Measurements from ENCODE around the gene IRX6. TPM values are rescaled to one million over a fixed set of nuclear protein-coding genes. Genes with fewer than 3 reads are reported as not detected.

Gene IRX6
- total and polyA plus RNA-seq, 7 experiments from 2014 or later, result not detected

DNA sequence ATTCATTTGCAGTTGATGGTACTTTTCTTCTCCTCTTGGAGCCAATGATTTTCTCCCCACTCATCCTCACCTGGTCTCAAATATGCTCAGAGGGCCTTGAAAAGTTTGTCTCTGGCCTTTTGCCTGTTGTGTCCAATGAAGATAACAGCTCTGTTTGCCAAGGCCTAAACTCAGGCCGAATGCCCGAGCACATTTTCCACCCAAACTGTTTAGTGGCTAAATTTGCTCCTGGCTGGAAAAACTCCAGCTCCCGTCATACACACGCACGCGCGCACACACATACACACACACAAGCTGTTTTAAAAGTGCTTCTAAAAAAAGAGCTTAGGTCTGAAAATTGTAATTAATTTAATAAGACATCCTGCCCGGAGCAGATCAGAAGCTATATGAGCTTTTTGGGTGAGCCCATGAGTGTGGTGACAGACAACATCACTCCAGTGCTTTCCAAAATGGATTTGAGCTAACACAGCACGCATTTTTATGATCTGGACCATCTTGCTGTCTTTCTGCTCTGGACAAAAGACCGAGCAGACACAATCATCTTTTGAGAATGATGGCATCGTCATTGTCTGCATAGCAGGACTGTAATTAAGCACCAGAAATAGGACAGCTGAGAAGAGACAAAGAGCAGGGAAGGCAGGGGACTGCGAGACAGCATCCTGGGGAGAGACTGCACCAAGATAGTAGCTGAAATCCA, 48.9 kb downstream of the IRX6 start:
- POLR2A ChIA-PET, result no interaction called here
- peaks cover 0 to 8% (median 0%) of the 10 kb centered on the region in 7 donors for H3K4me1 Mint-ChIP-seq
- no peaks in the 10 kb centered on the region for H3K4me1 ChIP-seq (ENCODE audit: control insufficient read depth in 2 of 2, insufficient read depth in 2 of 2, low read length in 2 of 2)
- peaks cover 2 to 4% of the 10 kb centered on the region in 2 donors for H3K27me3 ChIP-seq (ENCODE audit: control insufficient read depth in 2 of 2, insufficient read depth in 2 of 2, low read length in 2 of 2)
- intact Hi-C loops (cut with micrococcal nuclease), result no loop called here
- no peak overlapping the region for H3K4me3 ChIP-seq (ENCODE audit: low read length)
- no peak overlapping the region for H3K27ac ChIP-seq (ENCODE audit: low read depth, low read length)
- peaks cover 0 to 5% (median 0%) of the 10 kb centered on the region in 11 donors for H3K9me3 Mint-ChIP-seq
- no peak overlapping the region for H3K4me3 Mint-ChIP-seq
- H3K36me3 ChIP-seq (ENCODE audit: control insufficient read depth in 2 of 3, insufficient read depth in 3 of 3, low read length in 3 of 3), result no peaks in the 10 kb centered on the region
- DNase-seq (no peak), ATAC-seq (no peak)
- H3K27ac Mint-ChIP-seq, result no peak overlapping the region
- peaks cover 41 to 61% (median 53%) of the 10 kb centered on the region in 5 donors for H3K27me3 Mint-ChIP-seq
- peaks cover 0 to 6% (median 0%) of the 10 kb centered on the region in 5 donors for H3K36me3 Mint-ChIP-seq
- CTCF ChIA-PET, result no interaction called here
- H3K9me3 ChIP-seq (ENCODE audit: control insufficient read depth in 2 of 3, low read length in 3 of 3), result no peaks in the 10 kb centered on the region

DNA sequence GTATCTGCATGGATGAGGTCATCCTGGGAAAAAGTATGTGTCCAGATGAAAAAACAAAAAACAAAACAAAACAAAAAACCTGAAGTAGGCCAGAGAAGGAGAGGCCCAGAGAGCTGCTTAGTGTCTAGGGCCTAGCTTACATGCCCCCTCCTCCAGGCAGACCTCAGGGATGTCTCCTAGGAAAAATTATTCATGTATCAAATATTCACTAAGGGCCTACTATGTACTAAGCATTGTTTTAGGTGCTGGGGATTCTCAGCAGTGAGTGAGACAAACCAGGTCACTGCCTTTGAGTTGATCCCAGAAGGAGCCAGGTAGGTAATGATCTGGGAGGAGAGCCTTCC, 49.5 kb downstream of the IRX6 start:
- H3K27ac ChIP-seq (ENCODE audit: low read depth, low read length), result no peak overlapping the region
- peaks cover 0 to 5% (median 0%) of the 10 kb centered on the region in 11 donors for H3K9me3 Mint-ChIP-seq
- ChIA-PET CTCF (no interaction called here), POLR2A (no interaction called here)
- H3K4me3 ChIP-seq (ENCODE audit: low read length), result no peak overlapping the region
- H3K9me3 ChIP-seq (ENCODE audit: control insufficient read depth in 2 of 3, low read length in 3 of 3), result no peaks in the 10 kb centered on the region
- H3K36me3 Mint-ChIP-seq, result peaks cover 0 to 6% (median 0%) of the 10 kb centered on the region in 5 donors
- peaks cover 0 to 4% of the 10 kb centered on the region in 2 donors for H3K27me3 ChIP-seq (ENCODE audit: control insufficient read depth in 2 of 2, insufficient read depth in 2 of 2, low read length in 2 of 2)
- H3K4me3 Mint-ChIP-seq, result no peak overlapping the region
- H3K27ac Mint-ChIP-seq, result no peak overlapping the region
- no peak for DNase-seq
- H3K27me3 Mint-ChIP-seq, result peaks cover 41 to 59% (median 53%) of the 10 kb centered on the region in 5 donors
- H3K36me3 ChIP-seq (ENCODE audit: control insufficient read depth in 2 of 3, insufficient read depth in 3 of 3, low read length in 3 of 3), result no peaks in the 10 kb centered on the region
- H3K4me1 Mint-ChIP-seq, result peaks cover 0 to 8% (median 0%) of the 10 kb centered on the region in 7 donors
- no peaks in the 10 kb centered on the region for H3K4me1 ChIP-seq (ENCODE audit: control insufficient read depth in 2 of 2, insufficient read depth in 2 of 2, low read length in 2 of 2)
- no peak for ATAC-seq
- intact Hi-C loops (cut with micrococcal nuclease), result no loop called here

DNA sequence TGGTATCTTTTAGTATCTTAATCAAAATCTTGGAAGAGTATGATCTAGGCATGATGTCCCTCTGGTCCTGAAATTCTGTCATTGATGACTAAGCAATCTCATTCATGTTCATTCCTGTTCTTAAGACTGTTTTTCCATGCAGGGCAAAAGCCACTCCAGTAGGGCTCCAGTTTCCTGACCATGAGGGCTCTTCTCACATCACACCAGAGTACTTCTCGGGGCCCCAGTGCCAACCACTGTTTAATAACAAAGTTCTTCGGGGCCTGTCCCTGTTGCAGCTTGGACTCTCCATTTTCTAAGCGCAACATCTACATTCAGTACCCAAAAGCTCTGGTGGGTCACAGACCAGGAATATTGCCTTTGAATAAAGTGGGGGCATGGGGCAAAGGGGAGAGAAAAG, 52.0 kb downstream of the IRX6 start:
- Histone ChIP-seq H3K27ac (ENCODE audit: low read depth, low read length) (no peak overlapping the region), H3K4me3 (ENCODE audit: low read length) (no peak overlapping the region), H3K27me3 (ENCODE audit: control insufficient read depth in 2 of 2, insufficient read depth in 2 of 2, low read length in 2 of 2) (peaks cover 0 to 4% of the 10 kb centered on the region in 2 donors), H3K4me1 (ENCODE audit: control insufficient read depth in 2 of 2, insufficient read depth in 2 of 2, low read length in 2 of 2) (no peaks in the 10 kb centered on the region), H3K9me3 (ENCODE audit: control insufficient read depth in 2 of 3, low read length in 3 of 3) (no peaks in the 10 kb centered on the region), H3K36me3 (ENCODE audit: control insufficient read depth in 2 of 3, insufficient read depth in 3 of 3, low read length in 3 of 3) (no peaks in the 10 kb centered on the region)
- ChIA-PET CTCF (no interaction called here), POLR2A (no interaction called here)
- Mint-ChIP-seq H3K36me3 (peaks cover 0 to 6% (median 0%) of the 10 kb centered on the region in 5 donors), H3K9me3 (peaks cover 0 to 5% (median 0%) of the 10 kb centered on the region in 11 donors), H3K27me3 (peaks cover 18 to 44% (median 39%) of the 10 kb centered on the region in 5 donors), H3K4me1 (peaks cover 0 to under 1% (median 0%) of the 10 kb centered on the region in 7 donors), H3K4me3 (no peak overlapping the region), H3K27ac (no peak overlapping the region)
- intact Hi-C loops (cut with micrococcal nuclease), result no loop called here
- ATAC-seq, result no peak
- no peak for DNase-seq

DNA sequence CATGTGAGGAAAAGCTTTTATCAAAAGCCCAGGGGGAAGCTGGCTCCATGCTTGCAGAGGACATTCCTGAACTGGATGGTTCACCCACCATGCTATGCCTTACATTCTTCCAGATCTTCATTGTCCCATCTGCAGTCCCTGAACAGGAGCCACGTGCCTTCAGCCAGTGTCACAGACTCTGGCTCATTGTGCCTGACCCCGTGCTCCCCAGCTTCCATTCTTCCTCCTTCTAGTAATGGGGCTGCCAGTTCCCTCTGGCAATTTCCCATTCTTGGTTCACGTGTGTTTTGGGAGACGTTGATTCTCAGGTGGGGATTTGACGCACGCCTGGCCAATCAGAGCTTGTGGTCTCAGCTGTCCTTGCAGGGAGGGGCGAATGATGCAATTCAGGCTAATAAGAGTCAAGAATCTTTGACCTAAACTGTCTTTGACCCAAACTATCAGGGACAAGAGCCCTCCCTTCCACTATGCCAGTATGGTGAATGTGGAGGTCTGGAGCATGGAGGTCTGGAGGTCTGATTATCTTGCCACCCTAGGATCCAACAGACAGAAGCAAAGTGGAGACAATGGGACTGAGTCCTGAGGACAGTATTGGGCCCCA, 52.7 kb downstream of the IRX6 start:
- Mint-ChIP-seq H3K9me3 (peaks cover 0 to 5% (median 0%) of the 10 kb centered on the region in 11 donors), H3K27me3 (peaks cover 12 to 37% (median 36%) of the 10 kb centered on the region in 5 donors), H3K4me3 (no peak overlapping the region), H3K4me1 (no peaks in the 10 kb centered on the region), H3K36me3 (peaks cover 0 to 6% (median 0%) of the 10 kb centered on the region in 5 donors), H3K27ac (no peak overlapping the region)
- CTCF ChIA-PET, result no interaction called here
- POLR2A ChIA-PET, result no interaction called here
- Histone ChIP-seq H3K9me3 (ENCODE audit: control insufficient read depth in 2 of 3, low read length in 3 of 3) (no peaks in the 10 kb centered on the region), H3K27ac (ENCODE audit: low read depth, low read length) (no peak overlapping the region), H3K4me1 (ENCODE audit: control insufficient read depth in 2 of 2, insufficient read depth in 2 of 2, low read length in 2 of 2) (no peaks in the 10 kb centered on the region), H3K4me3 (ENCODE audit: low read length) (no peak overlapping the region), H3K27me3 (ENCODE audit: control insufficient read depth in 2 of 2, insufficient read depth in 2 of 2, low read length in 2 of 2) (no peaks in the 10 kb centered on the region), H3K36me3 (ENCODE audit: control insufficient read depth in 2 of 3, insufficient read depth in 3 of 3, low read length in 3 of 3) (no peaks in the 10 kb centered on the region)
- ATAC-seq (no peak), DNase-seq (no peak)
- intact Hi-C loops (cut with micrococcal nuclease), result no loop called here

DNA sequence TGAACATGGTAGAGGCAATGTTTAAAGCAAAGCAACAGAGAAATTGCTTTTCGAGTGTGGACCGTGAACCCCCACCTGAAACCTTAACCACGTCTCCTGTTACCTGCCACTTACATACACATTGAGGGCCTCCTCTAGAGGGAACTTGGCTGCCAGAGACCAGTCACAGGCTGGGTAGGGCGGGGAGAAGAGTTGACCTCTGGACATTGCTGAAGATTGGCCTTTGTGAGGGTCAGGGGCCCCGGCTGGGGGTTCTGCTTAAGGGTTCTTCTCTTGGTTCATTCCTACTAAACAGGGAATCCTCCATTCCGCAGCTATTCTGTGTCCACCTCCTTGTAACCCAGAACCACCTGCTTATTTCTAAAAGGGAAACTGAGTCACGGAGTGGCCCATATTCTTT, 53.8 kb downstream of the IRX6 start:
- H3K27ac ChIP-seq (ENCODE audit: low read depth, low read length), result no peak overlapping the region
- no peak for DNase-seq
- H3K27me3 ChIP-seq (ENCODE audit: control insufficient read depth in 2 of 2, insufficient read depth in 2 of 2, low read length in 2 of 2), result no peaks in the 10 kb centered on the region
- intact Hi-C loops (cut with micrococcal nuclease), result no loop called here
- POLR2A ChIA-PET, result no interaction called here
- no peaks in the 10 kb centered on the region for H3K36me3 ChIP-seq (ENCODE audit: control insufficient read depth in 2 of 3, insufficient read depth in 3 of 3, low read length in 3 of 3)
- CTCF ChIA-PET, result no interaction called here
- no peaks in the 10 kb centered on the region for H3K9me3 ChIP-seq (ENCODE audit: control insufficient read depth in 2 of 3, low read length in 3 of 3)
- Mint-ChIP-seq H3K27ac (no peak overlapping the region), H3K4me3 (no peak overlapping the region), H3K36me3 (peaks cover 0 to 4% (median 0%) of the 10 kb centered on the region in 5 donors), H3K27me3 (peaks cover under 1 to 26% (median 25%) of the 10 kb centered on the region in 5 donors), H3K4me1 (no peaks in the 10 kb centered on the region), H3K9me3 (peaks cover 0 to 4% (median 0%) of the 10 kb centered on the region in 11 donors)
- no peak for ATAC-seq
- no peaks in the 10 kb centered on the region for H3K4me1 ChIP-seq (ENCODE audit: control insufficient read depth in 2 of 2, insufficient read depth in 2 of 2, low read length in 2 of 2)
- no peak overlapping the region for H3K4me3 ChIP-seq (ENCODE audit: low read length)

DNA sequence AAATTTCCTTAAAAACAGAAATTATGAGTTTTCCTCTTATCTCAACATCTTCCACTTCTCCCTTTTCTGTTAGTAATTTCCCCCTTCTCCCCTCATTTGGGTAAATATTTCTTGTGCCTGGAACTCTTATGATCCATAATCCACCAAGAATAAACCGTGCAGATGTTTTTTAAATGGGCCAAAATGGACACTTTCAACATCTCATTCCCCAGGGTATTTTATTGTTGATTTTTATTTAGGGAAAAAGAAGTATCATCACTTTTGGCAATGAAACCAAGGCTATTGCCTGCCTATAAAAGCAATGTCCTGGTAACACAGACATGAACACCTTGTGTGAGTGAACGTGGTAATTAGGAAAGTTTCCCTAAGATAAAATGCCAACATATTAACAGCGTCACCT, 54.6 kb downstream of the IRX6 start:
- Histone ChIP-seq H3K27ac (ENCODE audit: low read depth, low read length) (no peak overlapping the region), H3K4me3 (ENCODE audit: low read length) (no peak overlapping the region), H3K9me3 (ENCODE audit: control insufficient read depth in 2 of 3, low read length in 3 of 3) (no peaks in the 10 kb centered on the region), H3K36me3 (ENCODE audit: control insufficient read depth in 2 of 3, insufficient read depth in 3 of 3, low read length in 3 of 3) (no peaks in the 10 kb centered on the region), H3K27me3 (ENCODE audit: control insufficient read depth in 2 of 2, insufficient read depth in 2 of 2, low read length in 2 of 2) (no peaks in the 10 kb centered on the region), H3K4me1 (ENCODE audit: control insufficient read depth in 2 of 2, insufficient read depth in 2 of 2, low read length in 2 of 2) (no peaks in the 10 kb centered on the region)
- Mint-ChIP-seq H3K27me3 (peaks cover 0 to 19% (median 17%) of the 10 kb centered on the region in 5 donors), H3K4me3 (no peak overlapping the region), H3K9me3 (peaks cover 0 to 5% (median 0%) of the 10 kb centered on the region in 11 donors), H3K36me3 (no peaks in the 10 kb centered on the region), H3K4me1 (no peaks in the 10 kb centered on the region), H3K27ac (no peak overlapping the region)
- no peak for ATAC-seq
- no peak for DNase-seq
- POLR2A ChIA-PET, result no interaction called here
- intact Hi-C loops (cut with micrococcal nuclease), result no loop called here
- CTCF ChIA-PET, result no interaction called here

DNA sequence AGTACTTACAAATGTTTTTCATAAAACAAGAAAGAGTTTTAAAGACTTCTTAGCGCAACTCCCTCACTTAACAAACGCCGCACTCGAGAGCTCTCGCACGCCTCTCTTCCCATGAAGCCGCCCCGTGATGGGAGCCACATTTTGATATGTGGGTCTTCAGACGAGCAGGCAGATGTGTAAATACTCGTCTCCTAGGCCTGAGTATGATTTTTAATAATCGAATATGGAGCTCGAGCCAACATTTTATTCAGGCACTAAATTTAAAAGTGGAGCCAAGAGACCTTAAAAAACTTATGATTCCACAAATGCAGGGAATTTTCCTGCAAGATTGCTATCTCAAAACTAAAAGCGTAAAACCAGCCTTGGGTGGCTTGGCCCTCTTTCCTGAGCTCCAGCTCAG, 55.4 kb downstream of the IRX6 start:
- ChIA-PET CTCF (no interaction called here), POLR2A (no interaction called here)
- intact Hi-C loops (cut with micrococcal nuclease), result no loop called here
- H3K36me3 Mint-ChIP-seq, result no peaks in the 10 kb centered on the region
- H3K4me1 Mint-ChIP-seq, result no peaks in the 10 kb centered on the region
- peaks cover 0 to 21% (median 11%) of the 10 kb centered on the region in 5 donors for H3K27me3 Mint-ChIP-seq
- H3K9me3 ChIP-seq (ENCODE audit: control insufficient read depth in 2 of 3, low read length in 3 of 3), result no peaks in the 10 kb centered on the region
- peaks cover 0 to 5% (median 0%) of the 10 kb centered on the region in 11 donors for H3K9me3 Mint-ChIP-seq
- no peaks in the 10 kb centered on the region for H3K4me1 ChIP-seq (ENCODE audit: control insufficient read depth in 2 of 2, insufficient read depth in 2 of 2, low read length in 2 of 2)
- H3K27me3 ChIP-seq (ENCODE audit: control insufficient read depth in 2 of 2, insufficient read depth in 2 of 2, low read length in 2 of 2), result no peaks in the 10 kb centered on the region
- no peak overlapping the region for H3K4me3 ChIP-seq (ENCODE audit: low read length)
- no peak overlapping the region for H3K27ac ChIP-seq (ENCODE audit: low read depth, low read length)
- ATAC-seq (no peak), DNase-seq (no peak)
- no peak overlapping the region for H3K4me3 Mint-ChIP-seq
- H3K36me3 ChIP-seq (ENCODE audit: control insufficient read depth in 2 of 3, insufficient read depth in 3 of 3, low read length in 3 of 3), result no peaks in the 10 kb centered on the region
- no peak overlapping the region for H3K27ac Mint-ChIP-seq
